ENCODE results near the gene ME1.

DNA sequence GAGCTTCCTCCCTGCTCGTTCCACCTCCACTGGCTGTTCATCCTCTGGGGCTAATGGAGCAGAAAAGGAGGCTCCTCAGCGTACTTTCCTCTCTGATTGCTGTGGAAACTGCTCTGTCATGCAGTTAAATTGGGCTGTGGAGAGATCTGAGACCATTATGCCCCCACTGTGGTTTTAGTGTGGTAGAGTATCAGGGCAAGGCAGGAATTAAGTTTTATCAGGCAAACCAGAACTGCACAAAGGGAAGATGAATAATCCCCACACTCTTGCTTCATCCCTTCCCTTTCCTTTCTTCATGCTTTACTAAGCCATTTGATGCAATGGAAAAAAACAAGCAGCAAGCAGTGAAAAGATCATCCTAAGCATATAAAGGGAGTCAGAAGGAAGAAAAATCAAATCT is 11.9 kb upstream of the ME1 start:
- TF ChIP-seq, protein P1, sequence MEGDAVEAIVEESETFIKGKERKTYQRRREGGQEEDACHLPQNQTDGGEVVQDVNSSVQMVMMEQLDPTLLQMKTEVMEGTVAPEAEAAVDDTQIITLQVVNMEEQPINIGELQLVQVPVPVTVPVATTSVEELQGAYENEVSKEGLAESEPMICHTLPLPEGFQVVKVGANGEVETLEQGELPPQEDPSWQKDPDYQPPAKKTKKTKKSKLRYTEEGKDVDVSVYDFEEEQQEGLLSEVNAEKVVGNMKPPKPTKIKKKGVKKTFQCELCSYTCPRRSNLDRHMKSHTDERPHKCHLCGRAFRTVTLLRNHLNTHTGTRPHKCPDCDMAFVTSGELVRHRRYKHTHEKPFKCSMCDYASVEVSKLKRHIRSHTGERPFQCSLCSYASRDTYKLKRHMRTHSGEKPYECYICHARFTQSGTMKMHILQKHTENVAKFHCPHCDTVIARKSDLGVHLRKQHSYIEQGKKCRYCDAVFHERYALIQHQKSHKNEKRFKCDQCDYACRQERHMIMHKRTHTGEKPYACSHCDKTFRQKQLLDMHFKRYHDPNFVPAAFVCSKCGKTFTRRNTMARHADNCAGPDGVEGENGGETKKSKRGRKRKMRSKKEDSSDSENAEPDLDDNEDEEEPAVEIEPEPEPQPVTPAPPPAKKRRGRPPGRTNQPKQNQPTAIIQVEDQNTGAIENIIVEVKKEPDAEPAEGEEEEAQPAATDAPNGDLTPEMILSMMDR (IDR thresholded peaks at IDR 0.05), result no peak
- TF ChIP-seq POLR2AphosphoS5 (IDR thresholded peaks at IDR 0.05), result no peak
- no peak for TF ChIP-seq POLR2A (IDR thresholded peaks at IDR 0.05)
